ENCODE measurements around the gene PATJ.

PATJ gene

GRCh38 chr1:61993331-61993961 is 251.2 kb downstream of the PATJ start:
- no peak for DNase-seq

GRCh38 chr1:61995641-61996040 is 253.4 kb downstream of the PATJ start:
- no peak for DNase-seq

GRCh38 chr1:61997123-61997522 is 254.8 kb downstream of the PATJ start:
- no peak for DNase-seq

- no peak for DNase-seq
Measured at GRCh38 chr1:62003777-62004176, 261.5 kb downstream of the PATJ start.

GRCh38 chr1:62006690-62007089 is 264.4 kb downstream of the PATJ start:
- DNase-seq, result no peak

GRCh38 chr1:62011006-62011405 is 268.7 kb downstream of the PATJ start:
- DNase-seq, result no peak

- no peak for DNase-seq
Measured at GRCh38 chr1:62012095-62012494, 269.8 kb downstream of the PATJ start.

GRCh38 chr1:62012836-62013235 is 270.6 kb downstream of the PATJ start:
- no peak for DNase-seq

GRCh38 chr1:62013264-62013663 is 271.0 kb downstream of the PATJ start:
- DNase-seq, result no peak

GRCh38 chr1:62022382-62022983 is 280.2 kb downstream of the PATJ start:
- DNase-seq, result peak; percentile 61

GRCh38 chr1:62024690-62025089 is 282.4 kb downstream of the PATJ start:
- DNase-seq, result peak; percentile 13

- peak; percentile 91 for DNase-seq
Measured at GRCh38 chr1:62025154-62025553, 282.9 kb downstream of the PATJ start.

- no peak for DNase-seq
Measured at GRCh38 chr1:62025892-62026291, 283.6 kb downstream of the PATJ start.

- DNase-seq, result no peak
Measured at GRCh38 chr1:62029704-62030103, 287.4 kb downstream of the PATJ start.

- DNase-seq, result no peak
Measured at GRCh38 chr1:62034790-62035189, 292.5 kb downstream of the PATJ start.

- DNase-seq, result no peak
Measured at GRCh38 chr1:62037274-62037673, 295.0 kb downstream of the PATJ start.

- DNase-seq, result peak; percentile 30
Measured at GRCh38 chr1:62038594-62039284, 296.5 kb downstream of the PATJ start.

GRCh38 chr1:62040450-62040849 is 298.2 kb downstream of the PATJ start:
- DNase-seq, result no peak

GRCh38 chr1:62040973-62041372 is 298.7 kb downstream of the PATJ start:
- no peak for DNase-seq

- DNase-seq, result no peak
Measured at GRCh38 chr1:62043154-62043553, 300.9 kb downstream of the PATJ start.

- DNase-seq, result peak; percentile 100
Measured at GRCh38 chr1:62045574-62045973, 303.3 kb downstream of the PATJ start.

GRCh38 chr1:62046927-62047326 is 304.6 kb downstream of the PATJ start:
- no peak for DNase-seq

- DNase-seq, result no peak
Measured at GRCh38 chr1:62050165-62050564, 307.9 kb downstream of the PATJ start.

GRCh38 chr1:62052946-62053345 is 310.7 kb downstream of the PATJ start:
- no peak for DNase-seq
